Measurements from ENCODE around the gene LRBA.
"Not testable (repeated sequence)": the region's sequence is repeated elsewhere in the genome, so short reads cannot be mapped to it uniquely, and the experiment has no call there.

LRBA gene

DNA sequence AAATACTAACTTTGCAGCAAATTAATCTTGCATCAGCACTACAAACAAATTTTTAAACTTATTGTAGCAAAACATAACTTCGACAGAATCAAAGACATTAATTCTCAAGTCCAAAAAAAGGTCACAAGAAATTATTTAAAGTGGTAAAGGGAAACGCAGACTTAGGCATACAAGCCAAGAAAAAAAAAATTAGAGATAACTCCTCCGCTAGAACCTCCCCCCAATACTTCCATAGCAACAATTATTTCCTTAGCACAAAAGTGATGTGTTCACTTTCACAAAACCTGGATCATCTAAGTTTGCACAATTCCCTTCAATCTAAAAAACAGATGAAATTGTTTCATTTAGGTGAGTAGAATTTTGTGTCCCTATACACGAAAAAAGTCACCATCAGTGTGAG, 1.1 kb downstream of the LRBA start:
- no peak for DNase-seq

DNA sequence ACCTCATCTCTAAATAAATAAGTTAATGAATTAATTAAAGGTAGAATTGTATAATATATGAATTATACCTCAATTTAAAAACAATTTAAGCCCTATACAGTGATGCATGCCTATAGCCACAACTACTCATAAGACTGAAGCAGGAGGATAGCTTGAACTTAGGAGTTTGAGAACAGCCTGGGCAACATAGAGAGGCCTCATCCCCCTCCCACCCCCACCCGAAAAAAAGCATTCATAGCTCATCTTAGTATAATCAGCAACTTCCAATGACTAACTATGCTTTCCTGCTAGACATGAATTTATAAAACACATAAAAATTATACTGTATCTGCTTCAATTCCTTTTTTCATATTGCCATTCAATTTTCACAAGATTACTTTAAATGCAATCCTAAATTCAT, 1.6 kb downstream of the LRBA start:
- DNase-seq = no peak

DNA sequence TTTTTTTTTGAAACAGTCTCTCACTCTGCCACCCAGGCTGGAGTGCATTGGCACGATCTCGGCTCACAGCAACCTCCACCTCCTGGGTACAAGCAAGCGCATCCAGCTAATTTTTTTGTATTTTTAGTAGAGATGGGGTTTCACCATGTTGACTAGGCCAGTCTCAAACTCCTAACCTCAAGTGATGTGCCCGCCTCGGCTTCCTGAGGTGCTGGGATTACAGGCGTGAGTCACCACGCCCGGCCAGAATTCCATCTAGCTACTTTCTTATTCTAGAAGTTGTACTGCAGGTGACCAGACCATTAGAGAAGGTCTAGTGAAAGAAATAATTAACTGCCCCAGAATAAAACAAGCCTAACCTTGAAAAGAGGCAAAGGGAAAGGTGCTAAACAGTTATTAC, 2.3 kb downstream of the LRBA start:
- no peak for DNase-seq

- DNase-seq = no peak
These were observed 2.7 kb downstream of the LRBA start for GRCh38 chr4:151012376-151012775.

DNA sequence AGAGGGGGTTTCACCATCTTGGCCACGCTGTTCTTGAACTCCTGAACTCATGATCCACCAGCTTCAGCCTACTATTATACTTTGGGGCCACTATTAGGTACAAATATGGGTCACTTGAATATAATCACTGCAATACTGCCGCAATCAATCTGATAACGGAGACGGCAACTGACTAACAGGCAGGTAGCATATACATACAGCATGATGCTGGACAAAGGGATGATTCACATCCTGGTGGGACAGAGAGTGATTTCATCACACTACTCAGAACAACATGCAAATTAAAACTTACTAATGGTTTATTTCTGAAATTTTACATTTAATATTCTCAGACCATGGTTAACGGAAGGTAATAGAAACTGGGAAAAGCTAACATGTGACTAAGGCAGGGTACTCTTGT, 10.9 kb downstream of the LRBA start:
- DNase-seq = no peak

GRCh38 chr4:151000747-151001429, 14.2 kb downstream of the LRBA start:
- no peak for DNase-seq

DNA sequence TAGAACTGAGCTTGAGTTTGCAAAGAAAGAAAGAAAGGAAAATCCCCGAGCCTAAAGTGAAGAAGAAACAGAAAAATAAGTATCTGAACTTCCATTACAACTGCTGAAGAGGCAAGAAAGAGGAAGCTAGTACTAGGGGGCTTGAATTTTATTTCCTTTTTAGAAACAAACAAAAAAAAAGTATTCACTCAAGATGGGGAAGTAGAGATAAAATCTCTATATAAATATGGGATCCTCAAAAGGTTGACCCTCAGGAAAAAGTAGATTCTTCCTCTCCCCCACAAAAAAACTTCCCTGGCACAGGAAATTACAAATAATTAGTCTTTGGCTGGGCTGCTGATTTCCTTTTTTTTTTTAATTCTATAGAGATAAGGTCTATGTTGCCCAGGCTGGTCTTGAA, 16.0 kb downstream of the LRBA start:
- no peak for DNase-seq

DNA sequence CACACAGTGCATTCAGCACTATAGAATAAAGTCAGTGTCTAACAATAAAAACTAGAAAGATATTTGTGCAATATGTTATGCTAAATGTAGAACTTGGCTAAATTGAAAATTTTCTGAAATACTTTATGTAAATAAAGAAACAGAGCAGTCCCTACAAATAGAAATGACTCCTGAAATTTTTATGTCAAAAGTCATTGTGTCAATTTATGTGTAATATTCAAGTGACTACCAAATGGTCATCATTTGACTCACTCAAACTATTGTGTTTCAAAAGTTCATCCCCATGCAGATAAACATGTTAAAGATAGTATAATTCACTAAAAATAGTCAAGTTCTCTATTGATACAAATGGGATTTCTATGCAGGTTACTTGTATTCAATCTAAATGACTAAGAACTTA, 17.9 kb downstream of the LRBA start:
- DNase-seq = no peak

DNA sequence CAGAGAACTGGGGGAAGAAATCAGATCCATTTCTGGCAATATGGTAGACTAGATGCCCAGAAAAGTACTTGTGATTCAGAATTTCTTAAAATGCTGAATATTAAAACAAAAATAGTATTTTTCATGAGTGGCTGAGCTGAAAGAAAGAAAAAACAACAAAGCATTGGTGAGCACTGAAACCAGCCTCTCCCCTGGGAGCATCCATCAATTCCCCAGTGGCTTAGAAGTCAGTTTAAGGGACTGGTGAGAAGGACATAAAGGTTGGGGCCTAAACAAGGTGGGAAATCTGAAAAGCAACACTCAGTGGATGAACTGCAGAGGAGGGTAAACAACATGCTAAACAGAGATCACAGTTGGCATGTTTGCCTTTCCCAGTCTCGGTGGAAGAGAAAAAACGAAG, 20.4 kb downstream of the LRBA start:
- no peak for DNase-seq

GRCh38 chr4:150993577-150993976, 21.5 kb downstream of the LRBA start:
- DNase-seq = not testable (repeated sequence)

- DNase-seq = no peak
These were observed 24.1 kb downstream of the LRBA start for GRCh38 chr4:150990993-150991392.

DNA sequence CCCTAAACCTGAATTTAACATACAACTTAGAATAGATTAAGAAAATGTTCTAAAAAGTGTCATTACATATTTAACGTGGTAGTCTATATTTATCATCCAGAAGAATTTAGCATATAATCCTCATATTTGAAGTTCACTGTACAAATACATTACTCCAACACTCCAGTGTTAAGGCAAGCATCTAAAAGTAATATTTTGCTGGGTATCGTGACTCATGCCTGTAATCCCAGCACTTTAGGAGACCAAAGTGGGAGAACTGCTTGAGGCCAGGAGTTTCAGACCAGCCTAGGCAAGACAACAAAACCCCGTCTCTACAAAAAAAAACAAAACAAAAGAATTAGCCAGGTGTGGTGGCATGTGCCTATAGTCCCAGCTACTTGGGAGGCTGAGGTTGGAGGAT, 24.8 kb downstream of the LRBA start:
- no peak for DNase-seq

- DNase-seq = no peak
These were observed 26.8 kb downstream of the LRBA start for GRCh38 chr4:150988238-150988637.

DNA sequence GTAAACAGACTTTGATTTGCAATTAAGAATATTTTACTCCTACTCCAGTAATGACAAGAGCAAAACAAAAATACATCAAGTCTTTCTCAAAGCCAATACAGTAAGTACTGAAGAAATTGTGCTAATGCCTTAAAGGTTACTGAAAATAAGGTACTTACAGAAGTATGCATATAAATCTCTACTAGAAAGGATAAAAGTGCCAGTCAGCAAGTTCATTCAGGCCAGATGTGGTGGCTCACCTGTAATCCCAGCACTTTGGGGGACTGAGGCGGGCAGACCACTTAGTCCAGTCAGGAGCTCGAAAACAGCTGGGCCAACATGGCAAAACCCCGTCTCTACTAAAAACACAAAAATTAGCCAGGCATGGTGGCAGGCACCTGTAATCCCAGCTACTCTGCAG, 27.9 kb downstream of the LRBA start:
- no peak for DNase-seq

DNA sequence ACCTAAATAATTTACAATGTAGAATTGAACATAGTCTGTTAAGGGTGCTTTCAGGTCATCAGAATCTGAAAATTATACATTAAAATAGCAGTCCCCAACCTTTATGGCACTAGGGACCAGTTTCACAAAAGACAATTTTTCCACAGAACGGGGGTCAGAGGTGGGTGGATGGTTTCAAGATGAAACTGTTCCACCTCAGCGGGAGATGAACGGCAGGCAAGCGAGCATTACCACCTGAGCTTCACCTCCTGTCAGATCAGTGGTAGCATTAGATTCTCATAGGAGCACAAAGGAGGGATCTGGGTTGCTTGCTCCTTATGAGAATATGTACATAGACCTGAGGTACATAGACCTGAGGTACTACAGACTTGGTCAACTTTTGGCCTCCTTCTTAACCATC, 29.0 kb downstream of the LRBA start:
- no peak for DNase-seq

GRCh38 chr4:150983851-150984250, 31.2 kb downstream of the LRBA start:
- DNase-seq = no peak

- no peak for DNase-seq
These were observed 32.4 kb downstream of the LRBA start for GRCh38 chr4:150982557-150983233.

DNA sequence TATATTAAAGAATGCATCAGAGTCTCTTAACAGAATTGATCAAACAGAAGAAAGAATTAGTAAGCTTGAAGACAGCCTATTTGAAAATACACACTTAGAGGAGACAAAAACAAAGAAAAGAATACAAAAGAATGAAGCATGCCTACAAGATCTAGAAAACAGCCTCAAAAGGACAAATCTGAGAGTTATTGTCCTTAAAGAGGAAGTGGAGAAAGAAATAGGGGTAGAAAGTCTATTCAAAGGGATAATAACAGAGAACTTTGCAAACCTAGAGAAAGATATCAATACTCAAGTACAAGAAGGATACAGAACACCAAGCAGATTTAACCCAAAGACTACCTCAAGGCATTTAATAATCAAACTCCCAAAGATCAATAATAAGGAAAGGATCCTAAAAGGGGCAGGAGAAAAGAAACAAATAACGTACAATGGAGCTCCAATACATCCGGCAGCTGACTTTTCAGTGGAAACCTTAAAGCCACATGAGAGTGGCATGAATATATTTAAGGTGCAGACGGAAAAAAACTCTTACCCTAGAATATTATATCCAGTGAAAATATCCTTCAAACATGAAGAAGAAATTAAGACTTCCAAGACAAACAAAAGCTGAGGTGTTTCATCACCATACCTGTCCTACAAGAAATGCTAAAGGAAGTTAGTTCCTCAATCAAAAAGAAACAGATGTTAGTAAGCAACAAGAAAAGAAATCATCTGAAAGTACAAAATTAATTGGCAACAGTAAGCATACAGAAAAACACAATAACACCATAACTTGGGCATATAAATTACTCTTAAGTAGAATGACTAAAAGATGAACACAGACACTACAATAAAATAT, 36.1 kb downstream of the LRBA start:
- DNase-seq = no peak

- DNase-seq = no peak
These were observed 38.5 kb downstream of the LRBA start for GRCh38 chr4:150976478-150977118.

- DNase-seq = no peak
These were observed 40.3 kb downstream of the LRBA start for GRCh38 chr4:150974750-150975149.

- DNase-seq = no peak
These were observed 40.8 kb downstream of the LRBA start for GRCh38 chr4:150974252-150974640.

DNA sequence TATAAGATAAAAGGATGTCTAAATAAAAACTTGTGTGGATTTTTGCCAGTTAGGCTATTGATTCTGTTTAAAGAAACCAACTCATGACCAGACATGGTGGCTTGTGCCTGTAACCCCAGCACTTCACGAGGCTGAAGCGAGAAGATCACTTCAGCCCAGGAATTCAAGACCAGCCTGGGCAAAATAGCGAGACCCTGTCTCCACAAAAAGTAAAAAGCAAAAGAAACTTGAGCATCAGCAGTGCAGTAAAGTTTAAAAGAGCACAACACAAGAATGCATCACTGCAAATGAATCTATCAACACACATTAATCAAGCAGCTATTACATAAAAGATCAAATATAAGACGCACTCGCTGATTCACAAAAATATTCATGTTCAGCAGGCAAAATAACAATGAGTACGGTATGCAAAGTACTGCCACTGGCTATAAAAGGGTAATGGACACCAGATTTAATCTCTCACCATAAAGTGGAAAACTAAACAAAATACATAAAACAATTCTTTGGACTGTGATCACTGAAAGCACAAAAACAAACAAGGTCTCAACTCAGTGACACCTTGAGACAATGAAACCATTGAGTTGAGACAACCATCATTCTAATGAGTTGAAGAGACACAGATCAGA, 41.3 kb downstream of the LRBA start:
- no peak for DNase-seq

- DNase-seq = no peak
These were observed 42.5 kb downstream of the LRBA start for GRCh38 chr4:150972592-150972991.
